ENCODE results near the gene MYOZ1.
A peak's percentile ranks its signal among the peaks of the same experiment; 100 is the strongest.

Gene MYOZ1

DNA sequence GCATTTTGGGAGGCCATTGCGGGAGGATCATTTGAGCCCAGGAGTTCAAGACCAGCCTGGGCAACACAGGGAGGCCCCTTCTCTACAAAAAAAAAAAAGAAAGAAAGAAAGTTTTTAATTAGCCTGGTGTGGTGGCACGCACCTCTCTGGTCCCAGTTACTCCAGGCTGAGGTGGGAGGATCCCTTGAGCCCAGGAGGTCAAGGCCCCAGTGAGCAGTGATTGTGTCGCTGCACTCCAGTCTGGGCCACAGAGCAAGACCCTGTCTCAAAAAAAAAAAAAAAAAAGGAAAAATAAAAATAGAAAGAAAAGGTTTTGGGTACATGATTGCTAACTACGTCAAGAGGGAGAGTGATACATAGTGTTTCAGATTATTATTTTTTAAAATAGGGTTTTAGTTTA lies 48.2 kb downstream of the MYOZ1 start:
- DNase-seq (ENCODE audit: low spot score): no peak

DNA sequence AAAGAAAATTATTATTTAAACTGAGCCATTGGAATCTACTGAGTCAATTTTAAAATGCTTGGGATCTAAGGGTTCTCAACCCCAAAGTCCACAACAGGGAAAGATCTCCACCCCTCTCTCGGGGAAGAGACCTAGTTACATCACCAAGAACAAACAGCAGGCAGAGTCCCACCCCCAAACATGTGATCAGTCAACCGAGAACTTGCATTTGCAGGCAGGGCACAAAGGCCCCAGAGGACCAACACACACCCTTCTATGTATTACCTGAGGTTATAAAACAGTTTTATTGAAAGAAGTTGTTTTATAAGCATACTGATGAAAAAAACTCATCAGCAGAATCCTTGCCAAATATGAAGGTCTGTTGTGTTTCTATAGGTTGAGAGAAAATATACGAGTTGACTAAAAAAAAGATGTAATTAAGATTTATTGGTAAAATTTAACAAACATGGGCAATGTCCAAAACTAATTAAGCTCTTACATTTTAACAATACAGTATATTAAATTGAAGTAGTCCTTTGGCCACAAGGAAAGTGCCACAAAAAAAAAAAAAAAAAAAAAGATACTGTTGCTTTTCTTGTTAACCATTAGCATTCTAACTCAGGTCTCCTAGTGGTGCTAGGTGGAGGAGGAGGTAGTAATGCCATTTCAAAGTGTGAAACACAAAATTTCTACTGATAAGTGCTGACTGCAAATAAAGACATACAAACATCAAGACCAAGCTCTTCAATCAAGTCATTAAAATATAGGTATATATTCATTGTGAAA lies 49.2 kb downstream of the MYOZ1 start:
- DNase-seq (ENCODE audit: low spot score): peak; percentile 20

DNA sequence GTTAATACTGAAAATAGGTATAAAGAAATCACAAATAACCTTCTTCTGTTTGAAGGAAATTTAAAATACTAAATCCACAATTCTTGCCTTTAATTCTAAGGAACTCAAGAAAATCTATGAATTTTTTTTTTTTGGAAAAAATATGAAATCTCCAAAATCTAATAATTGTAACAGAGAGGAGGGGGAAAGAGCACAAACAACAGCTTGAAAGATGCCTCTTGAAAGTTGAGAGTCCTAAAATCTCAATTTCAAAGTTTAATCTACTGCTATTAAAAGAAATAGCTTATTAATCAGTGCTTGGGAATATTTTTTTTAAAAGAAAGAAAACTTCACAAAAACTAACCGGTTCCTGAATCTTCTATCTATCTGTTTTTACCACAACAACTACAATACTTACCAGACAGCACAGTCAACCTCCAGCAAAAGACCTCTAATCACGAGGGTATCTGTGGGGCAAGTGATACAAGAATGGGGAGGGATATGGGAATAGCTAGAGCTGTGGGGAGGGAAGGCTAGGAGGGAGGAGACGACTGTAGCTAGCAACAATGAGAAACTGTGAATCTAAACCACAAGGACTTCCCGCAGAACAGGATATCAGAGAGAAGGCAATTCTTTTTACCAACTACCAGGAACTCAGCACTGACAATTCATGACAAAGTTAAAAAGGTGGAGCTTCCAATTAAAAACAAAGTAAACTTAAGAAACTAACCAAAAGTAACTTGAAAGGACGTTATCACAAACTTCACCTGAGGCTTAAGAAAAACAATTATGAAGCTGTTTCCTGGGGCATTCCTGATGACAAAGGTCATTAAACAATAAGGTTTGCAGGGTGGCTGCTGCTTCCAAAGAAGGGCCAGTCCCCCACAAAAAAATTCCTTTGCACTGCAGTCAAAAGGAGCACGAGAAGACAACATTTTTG lies 50.1 kb downstream of the MYOZ1 start, which contains the start of gene USP54:
Gene USP54, minus strand, starts transcription at position 462 of the 919 bp plus-strand sequence. CDS start 15,684 bp downstream, outside the sequence.
- DNase-seq (ENCODE audit: low spot score): peak; percentile 35

DNA sequence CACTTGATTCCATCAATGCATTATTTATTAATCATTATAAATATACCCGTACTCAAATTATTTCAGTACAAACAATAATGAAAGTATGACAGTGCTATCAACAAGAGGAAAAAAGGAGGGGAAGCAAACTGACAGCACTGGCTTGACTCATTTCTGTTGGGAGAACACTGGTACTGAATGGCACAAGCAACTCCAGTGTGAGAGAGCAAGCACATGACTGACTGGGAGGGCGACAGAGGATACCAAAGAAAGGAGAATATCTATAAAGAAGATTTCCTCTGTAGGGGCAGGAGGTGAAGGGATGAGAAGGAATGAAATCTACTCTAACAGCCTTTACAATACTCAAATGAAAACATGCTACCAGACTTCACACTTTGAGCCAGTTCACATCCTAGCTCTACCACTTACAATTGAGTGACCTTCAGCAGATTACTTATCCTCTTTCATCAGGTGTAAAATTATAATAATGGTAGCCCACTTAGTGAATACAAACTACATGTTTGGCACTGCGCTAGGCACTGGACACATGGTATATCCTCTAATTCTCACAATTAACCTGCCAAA lies 51.6 kb downstream of the MYOZ1 start:
- DNase-seq (ENCODE audit: low spot score): no peak

DNA sequence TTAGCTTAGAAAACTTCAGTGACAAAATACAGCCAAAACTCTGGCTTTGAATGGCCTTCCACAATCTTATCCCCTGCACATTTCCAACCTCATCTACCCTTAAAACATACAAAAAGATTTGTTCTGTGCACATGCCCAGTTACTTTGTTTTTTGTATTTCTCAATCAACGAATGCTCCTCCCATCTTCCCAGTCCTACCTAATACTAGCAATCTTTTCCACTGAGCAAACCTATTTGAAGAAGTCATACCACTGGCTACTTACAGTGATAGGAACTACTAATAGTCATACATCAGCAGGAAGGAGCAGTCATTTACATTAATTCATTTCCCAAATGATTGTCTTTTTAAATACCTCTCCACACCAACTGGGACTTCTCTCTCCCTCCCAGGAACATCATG lies 52.6 kb downstream of the MYOZ1 start:
- DNase-seq (ENCODE audit: low spot score): no peak

DNA sequence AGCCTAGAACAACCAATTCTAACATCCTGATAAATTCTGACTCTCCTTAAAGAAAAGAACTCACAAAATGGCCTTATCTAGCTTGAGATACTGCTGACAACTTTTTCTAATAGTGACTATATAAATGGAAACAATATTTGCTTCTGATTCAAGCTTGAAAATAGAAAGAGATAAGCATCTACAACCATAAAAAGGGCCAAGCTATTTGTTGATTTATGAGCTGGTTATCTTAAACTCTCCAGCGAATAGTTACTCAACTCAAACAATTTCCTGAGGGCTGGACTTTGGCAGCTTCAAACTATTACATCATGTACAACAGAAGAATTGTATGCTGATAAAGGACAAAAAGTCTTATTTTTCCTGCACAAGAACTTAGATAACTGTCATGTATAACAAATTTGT lies 54.7 kb downstream of the MYOZ1 start:
- no peak for DNase-seq (ENCODE audit: low spot score)

DNA sequence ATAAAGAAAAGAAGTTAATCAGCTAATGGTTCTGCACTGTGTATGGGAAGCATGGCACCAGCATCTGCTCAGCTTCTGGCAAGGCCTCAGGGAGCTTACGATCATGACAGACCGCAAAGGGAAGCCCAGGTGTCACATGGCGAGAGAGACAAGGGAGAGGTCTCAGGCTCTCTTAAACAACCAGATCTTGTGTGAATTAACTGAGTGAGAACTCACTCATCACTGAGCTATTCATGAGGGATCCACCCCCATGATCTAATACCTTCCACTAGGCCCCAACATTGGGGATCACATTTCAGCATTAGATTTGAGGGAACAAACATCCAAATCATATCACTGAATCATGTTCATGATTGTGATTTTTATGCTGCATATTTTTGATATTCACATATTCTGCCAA lies 55.9 kb downstream of the MYOZ1 start:
- no peak for DNase-seq (ENCODE audit: low spot score)

DNA sequence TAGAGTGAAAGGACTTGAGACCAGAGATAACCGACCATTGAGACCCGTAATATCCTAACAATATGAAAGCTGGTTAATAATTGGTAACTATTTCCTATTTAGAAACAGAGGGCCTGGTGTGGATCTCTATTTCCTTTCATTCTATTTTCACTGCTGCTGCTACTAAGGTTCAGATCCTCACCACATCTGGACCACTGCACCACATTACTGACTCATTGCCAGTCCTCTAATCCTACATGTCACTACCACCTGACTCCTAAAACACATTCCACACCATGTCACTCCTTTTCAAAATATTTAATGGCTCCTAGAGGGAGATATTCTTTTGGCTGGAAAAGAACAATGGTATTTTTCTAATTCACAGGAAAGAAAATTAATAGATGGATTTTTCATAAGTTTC lies 56.5 kb downstream of the MYOZ1 start:
- DNase-seq (ENCODE audit: low spot score): no peak

DNA sequence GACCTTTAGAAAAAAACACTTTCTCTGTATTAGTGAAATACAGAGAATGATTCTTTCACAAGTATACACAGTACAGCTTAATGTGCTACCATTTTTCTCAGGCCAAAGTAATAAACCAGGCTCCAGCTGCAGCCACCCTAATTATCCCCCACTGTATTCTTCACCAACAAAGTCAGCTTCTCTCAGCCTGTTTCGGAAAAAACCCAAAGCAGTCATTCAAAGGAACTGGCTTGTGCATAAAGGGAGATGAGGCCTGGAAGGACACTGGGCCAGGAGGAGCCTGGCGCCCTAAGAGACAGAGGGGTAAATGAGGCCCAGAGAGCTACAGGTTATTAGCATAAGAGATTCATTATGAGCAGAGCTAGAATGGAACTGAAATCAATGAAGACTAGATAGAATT lies 59.4 kb downstream of the MYOZ1 start:
- DNase-seq (ENCODE audit: low spot score): no peak
